Smooth muscle cell (in vitro differentiated cells): ENCODE measurements around the gene PCDH12. TPM values are rescaled to one million over a fixed set of nuclear protein-coding genes. Genes with fewer than 3 reads are reported as not detected.

ENCODE experiments used
- DNase-seq: peaks from one replicate; lab custom pipeline; 2025; ENCODE audit not compliant: unreplicated experiment; lab: John Stamatoyannopoulos, UW
- H2AFZ ChIP-seq: fragments of 200-600 bp; sonication (generic); 2 replicates; pipeline ENCODE4 v1.6.0; 2016; ENCODE audit warnings: antibody characterized with exemption, low read depth, mild to moderate bottlenecking
- H3F3A ChIP-seq: fragments of 200-600 bp; sonication (generic); 2 replicates; pipeline ENCODE4 v1.6.0; 2017; ENCODE audit warnings: antibody characterized with exemption, low read depth
- H3K27ac ChIP-seq: fragments of 200-600 bp; sonication (generic); 2 replicates; pipeline ENCODE4 v1.5.1; 2016; ENCODE audit warnings: low read depth, mild to moderate bottlenecking
- H3K27me3 ChIP-seq: fragments of 200-600 bp; sonication (generic); 2 replicates; pipeline ENCODE4 v1.6.1; 2016; ENCODE audit warnings: low read depth, mild to moderate bottlenecking
- H3K36me3 ChIP-seq: fragments of 200-600 bp; sonication (generic); 2 replicates; pipeline ENCODE4 v1.5.1; 2016; ENCODE audit warnings: low read depth
- H3K4me1 ChIP-seq: fragments of 200-600 bp; sonication (generic); 2 replicates; pipeline ENCODE4 v1.5.1; 2016; ENCODE audit warnings: low read depth
- H3K4me2 ChIP-seq: fragments of 200-600 bp; sonication (generic); 2 replicates; pipeline ENCODE4 v1.6.0; 2016; ENCODE audit warnings: mild to moderate bottlenecking
- H3K4me3 ChIP-seq: fragments of 200-600 bp; sonication (generic); 2 replicates; pipeline ENCODE4 v1.5.1; 2016; ENCODE audit warnings: mild to moderate bottlenecking
- H3K79me2 ChIP-seq: fragments of 200-600 bp; sonication (generic); 2 replicates; pipeline ENCODE4 v1.6.0; 2016; ENCODE audit warnings: low read depth, mild to moderate bottlenecking
- H3K9ac ChIP-seq: fragments of 200-600 bp; sonication (generic); 2 replicates; pipeline ENCODE4 v1.6.0; 2016; ENCODE audit warnings: low read depth
- H3K9me3 ChIP-seq: fragments of 200-600 bp; sonication (generic); replicated peaks from 2 replicates; pipeline ENCODE4 v1.5.1; 2016; ENCODE audit warnings: low read depth
- H4K20me1 ChIP-seq: fragments of 200-600 bp; sonication (generic); 2 replicates; pipeline ENCODE4 v1.6.0; 2016; ENCODE audit warnings: low read depth
- WGBS: methylation state at CpG from one replicate; pipeline ENCODE4 v1.1.7; 2016; ENCODE audit warnings: low lambda C conversion rate; 5-methylcytosine and 5-hydroxymethylcytosine counted together
- polyA plus RNA-seq: library from polyadenylated mRNA; unstranded; fragments of >200 nt; fragmentation: Nextera tagmentation; extraction: Ambion mirVana; gene quantifications from 2 replicates; pipeline ENCODE4 v1.2.1, GENCODE V29; 2016
- total RNA-seq: library from RNA; depleted of rRNA; stranded (reverse); fragments of >200 nt; gene quantifications from 2 replicates; pipeline ENCODE4 v1.2.3, GENCODE V29; 2014
- TF ChIP-seq, protein P1 (sequence below): fragments of 200-600 bp; sonication (generic); IDR thresholded peaks from 2 replicates; pipeline ENCODE4 v1.5.1; 2017; ENCODE audit warnings: borderline replicate concordance, mild to moderate bottlenecking, antibody characterized with exemption; ENCODE audit not compliant: insufficient read depth, poor library complexity, severe bottlenecking

PCDH12 gene
- total and polyA plus RNA-seq, 2 experiments from 2014 or later = 0.21 TPM; not detected in 1

DNA sequence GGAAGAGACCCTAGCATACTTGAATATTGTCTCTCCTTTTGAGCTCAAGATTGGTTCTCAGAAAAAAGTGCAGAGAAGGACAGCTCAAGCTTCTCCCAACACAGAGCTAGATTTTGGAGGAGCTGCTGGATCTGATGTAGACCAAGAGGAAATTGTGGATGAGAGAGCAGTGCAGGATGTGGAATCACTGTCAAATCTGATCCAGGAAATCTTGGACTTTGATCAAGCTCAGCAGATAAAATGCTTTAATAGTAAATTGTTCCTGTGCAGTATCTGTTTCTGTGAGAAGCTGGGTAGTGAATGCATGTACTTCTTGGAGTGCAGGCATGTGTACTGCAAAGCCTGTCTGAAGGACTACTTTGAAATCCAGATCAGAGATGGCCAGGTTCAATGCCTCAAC is 20.4 kb upstream of the PCDH12 start:
- no peak overlapping the region for H3K4me3 ChIP-seq
- H3K36me3 ChIP-seq = peaks cover 34% of the 10 kb centered on the region
- no peak overlapping the region for H3K4me2 ChIP-seq
- no peak overlapping the region for H2AFZ ChIP-seq
- no peak overlapping the region for H3K9ac ChIP-seq
- H3K9me3 ChIP-seq = no peaks in the 10 kb centered on the region
- DNase-seq = no peak
- peaks cover 30% of the 10 kb centered on the region for H3K79me2 ChIP-seq
- no peaks in the 10 kb centered on the region for H3K4me1 ChIP-seq
- no peak overlapping the region for H3K27ac ChIP-seq
- no peaks in the 10 kb centered on the region for H3F3A ChIP-seq
- H3K27me3 ChIP-seq = no peaks in the 10 kb centered on the region
- TF ChIP-seq, protein P1, sequence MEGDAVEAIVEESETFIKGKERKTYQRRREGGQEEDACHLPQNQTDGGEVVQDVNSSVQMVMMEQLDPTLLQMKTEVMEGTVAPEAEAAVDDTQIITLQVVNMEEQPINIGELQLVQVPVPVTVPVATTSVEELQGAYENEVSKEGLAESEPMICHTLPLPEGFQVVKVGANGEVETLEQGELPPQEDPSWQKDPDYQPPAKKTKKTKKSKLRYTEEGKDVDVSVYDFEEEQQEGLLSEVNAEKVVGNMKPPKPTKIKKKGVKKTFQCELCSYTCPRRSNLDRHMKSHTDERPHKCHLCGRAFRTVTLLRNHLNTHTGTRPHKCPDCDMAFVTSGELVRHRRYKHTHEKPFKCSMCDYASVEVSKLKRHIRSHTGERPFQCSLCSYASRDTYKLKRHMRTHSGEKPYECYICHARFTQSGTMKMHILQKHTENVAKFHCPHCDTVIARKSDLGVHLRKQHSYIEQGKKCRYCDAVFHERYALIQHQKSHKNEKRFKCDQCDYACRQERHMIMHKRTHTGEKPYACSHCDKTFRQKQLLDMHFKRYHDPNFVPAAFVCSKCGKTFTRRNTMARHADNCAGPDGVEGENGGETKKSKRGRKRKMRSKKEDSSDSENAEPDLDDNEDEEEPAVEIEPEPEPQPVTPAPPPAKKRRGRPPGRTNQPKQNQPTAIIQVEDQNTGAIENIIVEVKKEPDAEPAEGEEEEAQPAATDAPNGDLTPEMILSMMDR = no peak
- peaks cover 46% of the 10 kb centered on the region for H4K20me1 ChIP-seq

DNA sequence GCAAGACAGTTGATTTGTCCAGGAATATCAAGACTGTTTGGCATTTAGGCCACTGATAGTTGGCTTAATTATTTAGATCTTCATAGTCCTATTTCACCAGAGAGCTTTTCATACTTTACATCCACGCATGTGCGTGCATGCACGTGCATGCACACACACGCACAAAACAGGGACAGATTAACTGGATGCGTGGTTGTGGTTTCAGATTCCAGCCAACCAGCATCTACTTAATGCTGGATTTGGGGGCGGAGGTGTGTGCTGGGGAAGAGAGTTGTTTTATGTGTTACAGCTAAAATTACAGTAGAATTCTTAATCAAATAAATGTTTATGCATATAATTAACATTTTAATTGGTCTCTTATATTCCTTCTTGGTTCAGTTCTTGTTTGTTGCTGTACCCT is 18.2 kb upstream of the PCDH12 start:
- no peaks in the 10 kb centered on the region for H3K27me3 ChIP-seq
- H3K79me2 ChIP-seq = peaks cover 49% of the 10 kb centered on the region
- H3K9me3 ChIP-seq = no peaks in the 10 kb centered on the region
- no peak overlapping the region for H3K4me3 ChIP-seq
- no peak overlapping the region for H3K27ac ChIP-seq
- H3F3A ChIP-seq = no peaks in the 10 kb centered on the region
- 97% methylated on average over 6 of the region's 6 CpGs for WGBS
- H3K9ac ChIP-seq = no peak overlapping the region
- H3K36me3 ChIP-seq = peaks cover 23% of the 10 kb centered on the region
- H4K20me1 ChIP-seq = peaks cover 62% of the 10 kb centered on the region
- H2AFZ ChIP-seq = no peak overlapping the region
- TF ChIP-seq, protein P1 = no peak
- no peaks in the 10 kb centered on the region for H3K4me1 ChIP-seq
- no peak for DNase-seq
- H3K4me2 ChIP-seq = no peak overlapping the region

DNA sequence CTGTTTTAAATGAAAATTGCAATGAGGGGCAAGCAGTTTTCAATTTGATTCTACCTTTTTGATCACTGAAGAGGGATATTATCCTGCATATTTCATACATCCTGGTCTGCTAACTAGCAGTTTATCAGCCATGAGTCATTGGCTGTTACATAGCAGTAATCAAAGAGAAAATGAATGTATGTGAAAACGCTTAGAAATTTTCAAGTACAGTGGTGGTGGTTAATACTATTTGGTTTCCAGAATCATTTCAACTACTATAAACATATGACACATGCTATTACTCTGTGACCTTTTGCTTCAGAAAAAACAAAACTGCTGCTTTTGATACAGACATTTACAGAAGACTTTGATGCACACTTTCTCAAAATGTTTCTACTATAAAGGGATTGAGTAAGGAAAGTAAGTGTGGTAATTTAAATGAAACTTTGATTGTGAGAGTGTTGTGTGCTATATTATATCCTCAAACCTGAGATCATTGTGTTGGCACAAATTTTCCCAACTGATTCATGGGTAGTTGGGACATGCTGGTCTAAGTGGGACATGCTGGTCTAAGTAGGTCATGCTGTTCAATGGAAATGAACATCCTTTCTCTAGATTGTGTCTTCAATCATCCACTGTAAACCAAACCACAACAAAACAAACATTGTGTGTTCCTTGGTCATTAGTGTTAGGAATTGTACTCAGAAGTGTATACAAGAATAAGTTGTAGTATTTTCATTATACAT is 16.0 kb upstream of the PCDH12 start:
- H3F3A ChIP-seq = peaks cover 4% of the 10 kb centered on the region
- H3K4me2 ChIP-seq = peak overlapping the region; percentile 25
- no peak overlapping the region for H3K9ac ChIP-seq
- no peaks in the 10 kb centered on the region for H3K27me3 ChIP-seq
- no peak for DNase-seq
- H4K20me1 ChIP-seq = peaks cover 66% of the 10 kb centered on the region
- peaks cover 13% of the 10 kb centered on the region for H3K36me3 ChIP-seq
- peaks cover 14% of the 10 kb centered on the region for H3K4me1 ChIP-seq
- H3K79me2 ChIP-seq = peaks cover 68% of the 10 kb centered on the region
- H2AFZ ChIP-seq = no peak overlapping the region
- no peaks in the 10 kb centered on the region for H3K9me3 ChIP-seq
- H3K4me3 ChIP-seq = no peak overlapping the region
- WGBS = 23% methylated on average over 1 of the region's 1 CpG
- TF ChIP-seq, protein P1 = no peak
- peak overlapping the region; percentile 39 for H3K27ac ChIP-seq
